Omental fat pad (tissue), 4 donors: ENCODE results near the gene ARHGAP44. TPM values are rescaled to one million over a fixed set of nuclear protein-coding genes. Genes with fewer than 3 reads are reported as not detected.

ENCODE experiments used
- ATAC-seq: fragments of 150-250 bp; one replicate; pipeline ENCODE4 v1.9.1; 2016; ENCODE audit warnings: mild to moderate bottlenecking, moderate library complexity; ENCODE audit not compliant: low FRiP score
- DNase-seq: peaks from one replicate; pipeline ENCODE4 v3.0.0-alpha.2; 2019; ENCODE audit warnings: low spot score
- CTCF ChIP-seq, 3 donors: fragments of 450-650 bp; IDR thresholded peaks; one replicate each; pipeline ENCODE4 v1.5.1; 2016 to 2017; ENCODE audit warnings: antibody characterized with exemption in 3 of 3, mild to moderate bottlenecking in 3 of 3, moderate library complexity in 2 of 3
- total RNA-seq, 4 donors: library from RNA; depleted of rRNA; stranded (reverse); fragments of >200 nt; gene quantifications; one replicate each; pipeline ENCODE4 v1.1.0, GENCODE V29; 2016

The ARHGAP44 gene
- total RNA-seq, 4 donors from 2014 or later: 3.6 to 22.5 (median 7.2) TPM

DNA sequence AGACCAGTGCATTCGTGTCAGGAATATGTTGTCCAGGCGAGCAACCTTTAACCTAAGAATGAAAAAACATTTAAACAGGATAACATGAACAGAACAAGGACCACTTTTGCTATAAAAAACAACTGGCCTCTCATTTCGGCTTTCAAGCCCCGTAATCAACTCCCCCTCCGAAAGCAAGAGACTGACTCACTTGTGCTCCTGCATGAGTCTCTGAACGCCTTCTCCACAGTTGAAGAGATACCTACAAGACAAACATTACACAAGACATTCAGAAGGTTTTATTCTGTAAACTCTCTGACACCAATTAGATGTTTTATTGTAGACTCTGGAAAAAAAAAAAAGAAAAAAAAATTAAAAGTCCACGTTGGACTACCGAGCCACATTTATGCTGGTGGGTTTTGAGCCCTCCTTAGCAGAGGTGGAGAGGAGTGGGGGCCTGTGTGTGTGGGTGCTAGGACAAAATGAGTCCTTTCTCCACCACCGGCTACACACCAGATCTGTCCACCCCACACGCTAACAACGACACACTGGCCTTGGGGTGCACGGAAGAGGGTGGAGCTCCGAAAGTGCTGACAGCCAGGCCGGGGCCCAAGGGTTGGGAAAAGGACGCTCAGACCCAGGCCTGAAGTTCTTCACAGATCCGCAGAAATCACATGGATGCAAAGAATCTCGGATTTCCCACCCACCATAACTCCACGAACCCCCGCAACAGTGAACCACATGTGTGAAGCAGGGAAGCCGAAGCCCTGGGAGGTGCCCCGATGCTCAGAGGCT lies 227.8 kb downstream of the ARHGAP44 start:
- peak; percentile 19 for ATAC-seq
- DNase-seq: no peak
- TF ChIP-seq CTCF (IDR thresholded peaks at IDR 0.05): no peak

- ATAC-seq (peak; percentile 100), DNase-seq (peak; percentile 89)
- TF ChIP-seq CTCF (IDR thresholded peaks at IDR 0.05): no peak
Observed at GRCh38 chr17:13017655-13018459, 228.6 kb downstream of the ARHGAP44 start, which contains the start of gene ELAC2. Gene ELAC2 (minus strand): TSS chr17:13018027. CDS start chr17:13017947, 80 bp downstream.

GRCh38 chr17:13024016-13024415 lies 234.7 kb downstream of the ARHGAP44 start:
- ATAC-seq: no peak
- no peak for TF ChIP-seq CTCF (IDR thresholded peaks at IDR 0.05)

GRCh38 chr17:13024526-13025257 lies 235.4 kb downstream of the ARHGAP44 start:
- peak in 1 of 3 donors; percentile 49 for TF ChIP-seq CTCF (IDR thresholded peaks at IDR 0.05)
- peak; percentile 72 for ATAC-seq
- no peak for DNase-seq

More at GRCh38 chr17:13024016-13024415, 234.7 kb downstream of the ARHGAP44 start:
- DNase-seq: no peak

GRCh38 chr17:13025258-13025627 lies 235.9 kb downstream of the ARHGAP44 start:
- no peak for DNase-seq
- TF ChIP-seq CTCF (IDR thresholded peaks at IDR 0.05): no peak
- ATAC-seq: no peak

- DNase-seq (no peak), ATAC-seq (no peak)
- TF ChIP-seq CTCF (IDR thresholded peaks at IDR 0.05): no peak
Observed at GRCh38 chr17:13025687-13026086, 236.4 kb downstream of the ARHGAP44 start.
